Skeletal muscle tissue (tissue), 4 donors: ENCODE results near the gene SH3D21. TPM values are rescaled to one million over a fixed set of nuclear protein-coding genes. Genes with fewer than 3 reads are reported as not detected.

Experiments
- H3K27ac ChIP-seq: one replicate; pipeline ENCODE4 v1.7.0; 2013; ENCODE audit warnings: mild to moderate bottlenecking, low read depth, low read length, inconsistent platforms
- H3K27me3 ChIP-seq, 3 donors: one replicate each; pipeline ENCODE4 v1.7.0; 2013; ENCODE audit warnings: low read length in 3 of 3; ENCODE audit not compliant: control insufficient read depth in 3 of 3, insufficient read depth in 3 of 3
- H3K36me3 ChIP-seq, 3 donors: one replicate each; pipeline ENCODE4 v1.7.0; 2013; ENCODE audit warnings: low read length in 3 of 3; ENCODE audit not compliant: control insufficient read depth in 3 of 3, insufficient read depth in 3 of 3
- H3K4me1 ChIP-seq, 3 donors: one replicate each; pipeline ENCODE4 v1.7.0; 2013; ENCODE audit warnings: low read length in 3 of 3, mild to moderate bottlenecking in 3 of 3; ENCODE audit not compliant: control insufficient read depth in 3 of 3, insufficient read depth in 3 of 3
- H3K4me3 ChIP-seq, 3 donors: one replicate each; pipeline ENCODE4 v1.7.0; 2013; ENCODE audit warnings: low read length in 3 of 3
- H3K9ac ChIP-seq, 3 donors: one replicate each; pipeline ENCODE4 v1.7.0; 2013; ENCODE audit warnings: low read length in 3 of 3, mild to moderate bottlenecking in 3 of 3, moderate library complexity in 2 of 3, low read depth in 1 of 3
- H3K9me3 ChIP-seq, 3 donors: one replicate each; pipeline ENCODE4 v1.7.0; 2013; ENCODE audit warnings: low read length in 3 of 3; ENCODE audit not compliant: control insufficient read depth in 3 of 3
- total RNA-seq: library from RNA; depleted of rRNA; stranded (reverse); fragments of >200 nt; gene quantifications from one replicate; pipeline ENCODE4 v1.2.3, GENCODE V29; 2014
- donor health status: Osteomylitis.

The SH3D21 gene
- 0.52 TPM for total RNA-seq

- Histone ChIP-seq H3K9ac (peak within 1 kb of the TSS; percentile 62 to 77 (median 72)), H3K27ac (peak within 1 kb of the TSS; percentile 44), H3K27me3 (no peaks in the 10 kb centered on the region), H3K9me3 (no peaks in the 10 kb centered on the region), H3K4me3 (peak within 1 kb of the TSS; percentile 71 to 86 (median 82)), H3K4me1 (peaks cover 10 to 19% (median 11%) of the 10 kb centered on the region in 3 donors), H3K36me3 (peaks cover 30 to 34% (median 33%) of the 10 kb centered on the region in 3 donors)
Measured at GRCh38 chr1:36306210-36306901, at the start of gene SH3D21. TSS of gene SH3D21 (plus strand) at chr1:36306368. CDS start at chr1:36306421, 53 bp downstream.

- Histone ChIP-seq H3K27me3 (no peaks in the 10 kb centered on the region), H3K9me3 (no peaks in the 10 kb centered on the region), H3K4me1 (peaks cover 41 to 62% (median 55%) of the 10 kb centered on the region in 3 donors), H3K4me3 (peak overlapping the region in 1 of 3 donors; percentile 2), H3K36me3 (peaks cover 0 to 3% (median 0%) of the 10 kb centered on the region in 3 donors), H3K27ac (peak overlapping the region; percentile 90), H3K9ac (peak overlapping the region in 2 of 3 donors; percentile 35 to 61)
Measured at GRCh38 chr1:36256558-36257374, 49.4 kb upstream of the SH3D21 start.

- H3K4me1 ChIP-seq: peaks cover 39 to 59% (median 49%) of the 10 kb centered on the region in 3 donors
Measured at GRCh38 chr1:36257375-36257767, 48.8 kb upstream of the SH3D21 start.

GRCh38 chr1:36258960-36259344, 47.2 kb upstream of the SH3D21 start:
- Histone ChIP-seq H3K27ac (peak overlapping the region; percentile 90), H3K9ac (no peak overlapping the region), H3K36me3 (peaks cover 0 to 3% (median 0%) of the 10 kb centered on the region in 3 donors), H3K27me3 (no peaks in the 10 kb centered on the region), H3K4me1 (peaks cover 42 to 58% (median 49%) of the 10 kb centered on the region in 3 donors), H3K9me3 (no peaks in the 10 kb centered on the region), H3K4me3 (peak overlapping the region in 1 of 3 donors; percentile 6)

More at GRCh38 chr1:36257375-36257767, 48.8 kb upstream of the SH3D21 start:
- Histone ChIP-seq H3K27me3 (no peaks in the 10 kb centered on the region), H3K9me3 (no peaks in the 10 kb centered on the region), H3K27ac (peak overlapping the region; percentile 90), H3K4me3 (peak overlapping the region in 1 of 3 donors; percentile 2), H3K9ac (peak overlapping the region in 2 of 3 donors; percentile 35 to 61), H3K36me3 (peaks cover 0 to 3% (median 0%) of the 10 kb centered on the region in 3 donors)

GRCh38 chr1:36268981-36269380, 37.2 kb upstream of the SH3D21 start:
- peaks cover 0 to 6% (median 0%) of the 10 kb centered on the region in 3 donors for H3K36me3 ChIP-seq

GRCh38 chr1:36269408-36269838, 36.7 kb upstream of the SH3D21 start:
- Histone ChIP-seq H3K4me3 (no peak overlapping the region), H3K9ac (no peak overlapping the region), H3K27me3 (no peaks in the 10 kb centered on the region), H3K36me3 (peaks cover 0 to 6% (median 0%) of the 10 kb centered on the region in 3 donors), H3K4me1 (peaks cover 21 to 34% (median 32%) of the 10 kb centered on the region in 3 donors), H3K9me3 (no peaks in the 10 kb centered on the region), H3K27ac (no peak overlapping the region)

More at GRCh38 chr1:36268981-36269380, 37.2 kb upstream of the SH3D21 start:
- Histone ChIP-seq H3K4me1 (peaks cover 26 to 36% (median 34%) of the 10 kb centered on the region in 3 donors), H3K27me3 (no peaks in the 10 kb centered on the region), H3K9me3 (no peaks in the 10 kb centered on the region), H3K9ac (no peak overlapping the region), H3K4me3 (no peak overlapping the region), H3K27ac (no peak overlapping the region)

- Histone ChIP-seq H3K36me3 (peaks cover 0 to 6% (median 0%) of the 10 kb centered on the region in 3 donors), H3K9me3 (no peaks in the 10 kb centered on the region), H3K27me3 (no peaks in the 10 kb centered on the region), H3K4me3 (no peak overlapping the region), H3K4me1 (peaks cover 14 to 18% (median 16%) of the 10 kb centered on the region in 3 donors), H3K27ac (peak overlapping the region; percentile 68), H3K9ac (no peak overlapping the region)
Measured at GRCh38 chr1:36273024-36273423, 33.1 kb upstream of the SH3D21 start.

- Histone ChIP-seq H3K4me1 (peaks cover 16 to 19% (median 17%) of the 10 kb centered on the region in 3 donors), H3K27me3 (no peaks in the 10 kb centered on the region), H3K27ac (no peak overlapping the region), H3K36me3 (peaks cover 0 to 6% (median 0%) of the 10 kb centered on the region in 3 donors), H3K4me3 (no peak overlapping the region), H3K9me3 (no peaks in the 10 kb centered on the region), H3K9ac (no peak overlapping the region)
Measured at GRCh38 chr1:36274201-36274600, 32.0 kb upstream of the SH3D21 start.

GRCh38 chr1:36276688-36277087, 29.5 kb upstream of the SH3D21 start:
- Histone ChIP-seq H3K9me3 (no peaks in the 10 kb centered on the region), H3K4me1 (peaks cover 21 to 28% (median 26%) of the 10 kb centered on the region in 3 donors), H3K4me3 (no peak overlapping the region), H3K9ac (no peak overlapping the region), H3K36me3 (peaks cover 0 to 3% (median 0%) of the 10 kb centered on the region in 3 donors), H3K27ac (peak overlapping the region; percentile 91), H3K27me3 (no peaks in the 10 kb centered on the region)
